Parathyroid adenoma (tissue), 2 donors: ENCODE data around the gene NRIP3.
"Not testable (repeated sequence)": the region's sequence is repeated elsewhere in the genome, so short reads cannot be mapped to it uniquely, and the experiment has no call there.

ENCODE experiments used
- H2AFZ ChIP-seq: fragments of 300-600 bp; sonication (generic); one replicate; pipeline ENCODE4 v1.7.0; 2017; ENCODE audit warnings: antibody characterized with exemption, mild to moderate bottlenecking
- H3K27ac ChIP-seq: fragments of 300-600 bp; sonication (generic); one replicate; pipeline ENCODE4 v1.7.0; 2017
- H3K27me3 ChIP-seq: fragments of 300-600 bp; sonication (generic); one replicate; pipeline ENCODE4 v1.7.0; 2017; ENCODE audit warnings: low read length; ENCODE audit not compliant: control insufficient read depth, insufficient read depth
- H3K36me3 ChIP-seq: fragments of 300-600 bp; sonication (generic); one replicate; pipeline ENCODE4 v1.7.0; 2017; ENCODE audit warnings: low read length; ENCODE audit not compliant: control insufficient read depth, insufficient read depth
- H3K4me1 ChIP-seq: fragments of 300-600 bp; sonication (generic); one replicate; pipeline ENCODE4 v1.7.0; 2017; ENCODE audit warnings: control low read depth
- H3K4me2 ChIP-seq: fragments of 300-600 bp; sonication (generic); one replicate; pipeline ENCODE4 v1.7.0; 2017; ENCODE audit warnings: low read length
- H3K4me3 ChIP-seq: fragments of 300-600 bp; sonication (generic); one replicate; pipeline ENCODE4 v1.7.0; 2017; ENCODE audit warnings: low read depth, low read length
- H3K79me2 ChIP-seq: fragments of 300-600 bp; sonication (generic); one replicate; pipeline ENCODE4 v1.7.0; 2017; ENCODE audit warnings: control low read depth
- H3K9ac ChIP-seq: fragments of 300-600 bp; sonication (generic); one replicate; pipeline ENCODE4 v1.7.0; 2017; ENCODE audit warnings: mild to moderate bottlenecking
- H3K9me3 ChIP-seq: fragments of 300-600 bp; sonication (generic); one replicate; pipeline ENCODE4 v1.7.0; 2017; ENCODE audit warnings: low read length; ENCODE audit not compliant: control insufficient read depth
- TF ChIP-seq, protein P1 (sequence below): fragments of 300-600 bp; sonication (generic); IDR thresholded peaks from one replicate; pipeline ENCODE4 v1.7.0; 2017; ENCODE audit warnings: antibody characterized with exemption, mild to moderate bottlenecking
- donor health status: primary hyperparathyroidism.

The NRIP3 gene

DNA sequence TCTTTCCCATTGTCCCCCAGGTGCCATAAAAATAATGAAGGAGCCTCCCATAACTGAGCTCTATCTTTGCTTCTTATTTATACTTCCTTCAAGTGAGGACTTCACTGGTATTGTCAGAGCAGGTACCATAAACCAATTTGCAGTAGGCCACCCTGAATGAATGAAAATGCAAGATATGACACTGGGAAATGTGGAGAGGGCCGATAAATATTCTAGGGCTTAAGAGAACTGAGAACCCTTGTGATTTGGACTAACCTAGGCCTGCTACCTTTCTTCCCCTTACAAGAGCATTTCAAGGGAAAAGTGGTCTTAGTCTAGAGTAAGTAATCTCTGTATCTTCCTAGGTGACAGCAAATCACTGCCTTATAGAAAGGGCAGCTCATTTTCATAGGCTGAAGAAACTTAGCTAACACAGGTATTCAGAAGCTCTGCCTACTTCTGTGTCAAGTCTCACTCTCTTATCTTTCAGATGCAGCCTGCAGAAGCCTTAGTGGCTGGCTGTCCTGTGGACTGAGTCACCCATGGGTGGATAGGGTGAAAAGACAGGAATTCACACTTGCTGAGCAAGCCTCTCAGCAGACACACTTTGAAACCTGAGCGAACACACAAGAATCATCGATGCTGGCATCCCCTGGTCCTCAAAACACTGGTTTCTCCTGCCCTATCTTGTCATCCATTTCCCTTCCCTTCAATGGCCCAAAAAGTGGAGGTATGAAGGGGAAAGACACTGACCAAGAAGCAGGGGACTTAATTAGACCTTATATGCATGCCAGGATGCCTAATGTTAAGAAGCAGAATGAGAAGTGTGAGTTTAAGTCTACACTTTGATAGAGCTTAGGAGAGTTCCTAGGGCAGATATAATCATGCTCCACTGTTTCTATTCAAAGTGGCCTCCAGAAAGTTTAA is 15.2 kb downstream of the NRIP3 start:
- Histone ChIP-seq H3K27me3 (no peaks in the 10 kb centered on the region), H2AFZ (no peak overlapping the region), H3K27ac (no peak overlapping the region), H3K4me3 (no peak overlapping the region), H3K9me3 (no peaks in the 10 kb centered on the region), H3K4me1 (no peaks in the 10 kb centered on the region), H3K36me3 (no peaks in the 10 kb centered on the region), H3K9ac (no peak overlapping the region), H3K79me2 (no peaks in the 10 kb centered on the region), H3K4me2 (no peak overlapping the region)
- TF ChIP-seq, protein P1, sequence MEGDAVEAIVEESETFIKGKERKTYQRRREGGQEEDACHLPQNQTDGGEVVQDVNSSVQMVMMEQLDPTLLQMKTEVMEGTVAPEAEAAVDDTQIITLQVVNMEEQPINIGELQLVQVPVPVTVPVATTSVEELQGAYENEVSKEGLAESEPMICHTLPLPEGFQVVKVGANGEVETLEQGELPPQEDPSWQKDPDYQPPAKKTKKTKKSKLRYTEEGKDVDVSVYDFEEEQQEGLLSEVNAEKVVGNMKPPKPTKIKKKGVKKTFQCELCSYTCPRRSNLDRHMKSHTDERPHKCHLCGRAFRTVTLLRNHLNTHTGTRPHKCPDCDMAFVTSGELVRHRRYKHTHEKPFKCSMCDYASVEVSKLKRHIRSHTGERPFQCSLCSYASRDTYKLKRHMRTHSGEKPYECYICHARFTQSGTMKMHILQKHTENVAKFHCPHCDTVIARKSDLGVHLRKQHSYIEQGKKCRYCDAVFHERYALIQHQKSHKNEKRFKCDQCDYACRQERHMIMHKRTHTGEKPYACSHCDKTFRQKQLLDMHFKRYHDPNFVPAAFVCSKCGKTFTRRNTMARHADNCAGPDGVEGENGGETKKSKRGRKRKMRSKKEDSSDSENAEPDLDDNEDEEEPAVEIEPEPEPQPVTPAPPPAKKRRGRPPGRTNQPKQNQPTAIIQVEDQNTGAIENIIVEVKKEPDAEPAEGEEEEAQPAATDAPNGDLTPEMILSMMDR, result no peak

DNA sequence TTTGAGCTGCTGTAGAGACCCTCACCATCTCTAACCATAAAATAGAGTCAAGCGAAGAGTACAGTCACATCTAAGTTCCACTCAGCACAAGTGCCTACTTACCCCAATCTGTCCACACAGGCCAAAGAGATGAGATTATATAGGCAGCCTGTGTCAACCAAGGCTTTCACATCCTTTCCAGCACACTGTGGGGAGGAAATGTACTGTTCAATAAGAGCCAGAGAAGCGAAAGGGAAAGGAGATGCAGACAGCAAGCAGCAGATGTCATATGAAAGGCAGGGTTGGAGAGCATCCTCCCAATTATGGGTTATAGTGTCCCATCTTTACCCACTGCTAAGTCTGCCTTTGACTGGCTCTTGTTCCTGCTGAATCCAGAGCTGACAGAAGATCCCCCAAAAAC is 16.4 kb downstream of the NRIP3 start:
- H2AFZ ChIP-seq, result no peak overlapping the region
- H3K4me2 ChIP-seq, result no peak overlapping the region
- H3K9me3 ChIP-seq, result no peaks in the 10 kb centered on the region
- no peak overlapping the region for H3K9ac ChIP-seq
- no peak overlapping the region for H3K27ac ChIP-seq
- H3K4me3 ChIP-seq, result no peak overlapping the region
- H3K36me3 ChIP-seq, result no peaks in the 10 kb centered on the region
- TF ChIP-seq, protein P1, result no peak
- no peaks in the 10 kb centered on the region for H3K79me2 ChIP-seq
- no peaks in the 10 kb centered on the region for H3K27me3 ChIP-seq
- no peaks in the 10 kb centered on the region for H3K4me1 ChIP-seq

DNA sequence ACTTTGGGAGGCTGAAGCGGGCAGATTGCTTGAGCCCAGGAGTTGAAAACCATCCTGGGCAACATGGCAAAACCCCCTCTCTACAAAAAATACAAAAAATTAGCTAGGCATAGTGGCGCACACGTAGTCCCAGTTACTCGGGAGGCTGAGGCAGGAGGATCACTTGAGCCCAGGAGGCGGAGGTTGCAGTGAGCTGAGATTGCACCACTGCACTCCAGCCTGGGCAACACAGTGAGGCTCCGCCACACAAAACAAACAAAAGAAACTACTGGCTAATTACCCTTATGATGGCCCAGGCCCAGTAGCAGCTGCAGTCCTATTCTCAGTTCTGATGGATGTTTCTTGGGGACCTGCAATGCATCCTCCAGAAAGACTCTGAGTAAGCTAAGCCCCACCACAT is 17.0 kb downstream of the NRIP3 start:
- not testable (repeated sequence) for H2AFZ ChIP-seq, H3K27ac ChIP-seq, H3K4me1 ChIP-seq, H3K4me3 ChIP-seq, H3K79me2 ChIP-seq, H3K27me3 ChIP-seq, H3K36me3 ChIP-seq, H3K4me2 ChIP-seq, H3K9me3 ChIP-seq, H3K9ac ChIP-seq

DNA sequence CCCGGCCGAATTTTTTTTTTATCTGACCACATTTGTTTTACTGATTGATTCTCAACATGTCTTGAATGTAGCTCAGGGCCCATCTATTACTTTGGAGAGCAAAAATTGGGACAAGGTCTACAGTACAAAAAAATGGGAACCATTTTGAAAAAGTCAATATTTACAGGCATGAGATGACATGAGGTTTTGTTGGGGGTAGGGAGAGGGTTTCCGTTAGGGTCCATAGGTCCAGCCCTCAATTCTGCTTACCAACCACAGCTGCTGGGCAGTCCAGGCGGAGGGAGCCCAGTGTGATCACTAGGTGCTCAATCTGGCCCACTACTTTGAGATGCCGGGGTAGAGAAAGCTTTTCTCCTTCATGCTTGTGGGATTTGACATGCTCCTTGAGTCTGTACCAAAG is 18.3 kb downstream of the NRIP3 start:
- Histone ChIP-seq H3K36me3 (no peaks in the 10 kb centered on the region), H3K27ac (no peak overlapping the region), H3K9ac (no peak overlapping the region), H3K4me1 (no peaks in the 10 kb centered on the region), H3K27me3 (no peaks in the 10 kb centered on the region), H3K4me2 (no peak overlapping the region), H3K9me3 (no peaks in the 10 kb centered on the region), H3K79me2 (no peaks in the 10 kb centered on the region), H2AFZ (no peak overlapping the region), H3K4me3 (no peak overlapping the region)
- TF ChIP-seq, protein P1, result no peak

DNA sequence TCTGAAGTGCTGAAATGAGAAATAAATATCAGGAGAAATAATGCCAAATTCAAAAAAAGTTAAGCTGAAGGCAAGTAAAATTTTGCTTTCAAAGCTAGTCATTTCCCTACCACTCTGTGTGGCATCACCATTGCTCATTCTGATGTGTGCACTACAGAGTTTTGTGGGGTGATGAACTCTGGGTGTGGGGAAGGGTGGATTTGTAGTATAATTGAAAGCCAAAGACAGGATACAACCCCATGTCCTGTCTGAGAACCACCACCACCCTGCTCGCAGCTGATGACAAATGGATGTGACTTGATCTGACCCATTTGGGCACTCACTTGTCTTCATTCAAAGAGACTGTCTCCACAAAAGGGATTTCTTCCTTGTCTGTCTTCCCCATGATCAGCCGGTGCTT is 20.2 kb downstream of the NRIP3 start:
- Histone ChIP-seq H3K36me3 (no peaks in the 10 kb centered on the region), H3K9ac (no peak overlapping the region), H3K4me1 (no peaks in the 10 kb centered on the region), H3K4me2 (no peak overlapping the region), H3K27me3 (no peaks in the 10 kb centered on the region), H3K9me3 (no peaks in the 10 kb centered on the region), H3K27ac (no peak overlapping the region), H3K4me3 (no peak overlapping the region), H3K79me2 (no peaks in the 10 kb centered on the region), H2AFZ (no peak overlapping the region)
- TF ChIP-seq, protein P1, result no peak
